Bronchial epithelial cell (primary cell): ENCODE results near the gene PDLIM4. TPM values are rescaled to one million over a fixed set of nuclear protein-coding genes. Genes with fewer than 3 reads are reported as not detected.

ENCODE experiments used
- DNase-seq: peaks from one replicate; pipeline ENCODE4 v3.0.0-alpha.2; 2010; ENCODE audit warnings: low read depth
- FAIRE-seq: peaks from 2 replicates; lab custom pipeline; 2011; peaks lifted over from hg19 to GRCh38; lab: Jason Lieb, UNC
- H3K27me3 ChIP-seq: 2 replicates; pipeline ENCODE4 v1.5.1; 2011; ENCODE audit warnings: low read length; ENCODE audit not compliant: control insufficient read depth, insufficient read depth
- H3K36me3 ChIP-seq: 2 replicates; pipeline ENCODE4 v1.5.1; 2011; ENCODE audit warnings: low read length; ENCODE audit not compliant: control insufficient read depth, insufficient read depth
- H3K4me3 ChIP-seq: 2 replicates; pipeline ENCODE4 v1.5.1; 2011; ENCODE audit warnings: mild to moderate bottlenecking, low read depth, low read length, control low read depth
- CTCF ChIP-seq: IDR thresholded peaks from 2 replicates; pipeline ENCODE4 v1.5.1; 2011; ENCODE audit warnings: mild to moderate bottlenecking, moderate library complexity, low read length, control low read depth, inconsistent platforms; ENCODE audit not compliant: insufficient read depth, severe bottlenecking
- total RNA-seq: library from RNA; depleted of rRNA; stranded (reverse); fragments of >200 nt; gene quantifications from 2 replicates; pipeline ENCODE4 v1.2.1, GENCODE V29; 2014

PDLIM4 gene
- total RNA-seq, 1 donor from 2014 or later: 12.9 TPM

- peaks cover 18% of the 10 kb centered on the region for H3K36me3 ChIP-seq
- no peak overlapping the region for H3K4me3 ChIP-seq
- no peak for FAIRE-seq
- no peak for TF ChIP-seq CTCF
- no peaks in the 10 kb centered on the region for H3K27me3 ChIP-seq
- no peak for DNase-seq
Measured at GRCh38 chr5:132271251-132272246, 14.1 kb downstream of the PDLIM4 start.

- H3K27me3 ChIP-seq: no peaks in the 10 kb centered on the region
- peak; percentile 73 for TF ChIP-seq CTCF
- DNase-seq (no peak), FAIRE-seq (no peak)
- peaks cover 13% of the 10 kb centered on the region for H3K36me3 ChIP-seq
- H3K4me3 ChIP-seq: no peak overlapping the region
Measured at GRCh38 chr5:132272311-132273210, 15.1 kb downstream of the PDLIM4 start.

GRCh38 chr5:132273631-132274030 lies 16.1 kb downstream of the PDLIM4 start:
- FAIRE-seq (no peak), DNase-seq (no peak)
- Histone ChIP-seq H3K4me3 (no peak overlapping the region), H3K27me3 (no peaks in the 10 kb centered on the region), H3K36me3 (peaks cover 9% of the 10 kb centered on the region)
- no peak for TF ChIP-seq CTCF

- FAIRE-seq (no peak), DNase-seq (no peak)
- Histone ChIP-seq H3K27me3 (no peaks in the 10 kb centered on the region), H3K4me3 (no peak overlapping the region), H3K36me3 (peaks cover 9% of the 10 kb centered on the region)
- no peak for TF ChIP-seq CTCF
Measured at GRCh38 chr5:132274050-132274792, 16.7 kb downstream of the PDLIM4 start.
